H1 (cell line): ENCODE data around the gene TRAK1. TPM values are rescaled to one million over a fixed set of nuclear protein-coding genes. Genes with fewer than 3 reads are reported as not detected.

ENCODE experiments used
- CTCF ChIA-PET: fragments of 300-600 bp; sonication (Branson Sonifier 250); formaldehyde crosslinking; loops from one replicate; lab custom pipeline; 2021; ENCODE audit not compliant: partially characterized antibody; lab: Charles Lee
- POLR2A ChIA-PET: fragments of 300-600 bp; sonication (Branson Sonifier 250); formaldehyde crosslinking; loops from one replicate; lab custom pipeline; 2021; ENCODE audit warnings: inconsistent platforms; ENCODE audit not compliant: partially characterized antibody; lab: Charles Lee
- DNase-seq, 2 experiments: peaks; one replicate each; pipeline versions ENCODE4 v3.0.0 to v3.0.0-alpha.2; 2010 to 2022; ENCODE audit warnings: low spot score in 2 of 2, low read depth in 1 of 2, mixed read lengths in 1 of 2
- FAIRE-seq: peaks from 2 replicates; lab custom pipeline; 2011; peaks lifted over from hg19 to GRCh38; lab: Jason Lieb, UNC
- H2AFZ ChIP-seq: 2 replicates; pipeline ENCODE4 v1.8.1; 2012; ENCODE audit warnings: low read length, inconsistent platforms
- H2AK5ac ChIP-seq: 2 replicates; pipeline ENCODE4 v1.6.1; 2013; ENCODE audit warnings: low read depth, low read length
- H2BK120ac ChIP-seq: replicated peaks from 2 replicates; pipeline ENCODE3; 2013; ENCODE audit warnings: low read depth, low read length, inconsistent platforms
- H2BK12ac ChIP-seq: 2 replicates; pipeline ENCODE4 v1.6.1; 2013; ENCODE audit warnings: low read depth, low read length
- H2BK15ac ChIP-seq: 2 replicates; pipeline ENCODE4 v1.6.1; 2013; ENCODE audit warnings: low read length
- H2BK20ac ChIP-seq: 2 replicates; pipeline ENCODE4 v1.6.1; 2013; ENCODE audit warnings: low read length
- H2BK5ac ChIP-seq: 2 replicates; pipeline ENCODE4 v1.6.1; 2013; ENCODE audit warnings: low read depth, low read length
- H3K14ac ChIP-seq: 2 replicates; pipeline ENCODE4 v1.6.1; 2013; ENCODE audit warnings: inconsistent platforms; ENCODE audit not compliant: insufficient read length
- H3K18ac ChIP-seq: 2 replicates; pipeline ENCODE4 v1.6.1; 2013; ENCODE audit warnings: low read length; ENCODE audit errors: extremely low read depth
- H3K23ac ChIP-seq: 2 replicates; pipeline ENCODE4 v1.6.1; 2013; ENCODE audit warnings: inconsistent platforms; ENCODE audit not compliant: insufficient read length
- H3K23me2 ChIP-seq: 2 replicates; pipeline ENCODE4 v1.6.1; 2013; ENCODE audit warnings: low read depth, low read length
- H3K27ac ChIP-seq: 2 replicates; pipeline ENCODE4 v1.6.1; 2011; ENCODE audit warnings: low read depth, low read length, inconsistent platforms
- H3K27me3 ChIP-seq, 4 experiments: replicated peaks in 1 of 4; 1 replicate in 1 of 4; 2 replicates in 3 of 4; pipeline versions ENCODE4 v1.6.1 to v1.8.1; 2011 to 2013; ENCODE audit warnings: low read length in 3 of 4, mild to moderate bottlenecking in 3 of 4, inconsistent platforms in 2 of 4, mixed read lengths in 2 of 4, moderate library complexity in 1 of 4; ENCODE audit not compliant: control insufficient read depth in 3 of 4, insufficient read depth in 3 of 4; ENCODE audit errors: extremely low read depth in 1 of 4
- H3K36me3 ChIP-seq, 4 experiments: 2 replicates each; pipeline versions ENCODE4 v1.6.1 to v1.8.1; 2011 to 2013; ENCODE audit warnings: mild to moderate bottlenecking in 4 of 4, low read length in 3 of 4, moderate library complexity in 2 of 4, control low read depth in 1 of 4, inconsistent platforms in 1 of 4; ENCODE audit not compliant: insufficient read depth in 4 of 4, control insufficient read depth in 2 of 4
- H3K4ac ChIP-seq: replicated peaks from 2 replicates; pipeline ENCODE3; 2013; ENCODE audit warnings: low read length, low read depth, mixed read lengths, inconsistent platforms; ENCODE audit not compliant: insufficient read length
- H3K4me1 ChIP-seq, 4 experiments: replicated peaks in 1 of 4; 1 replicate in 1 of 4; 2 replicates in 3 of 4; pipeline versions ENCODE4 v1.6.1 to v1.8.1; 2011 to 2013; ENCODE audit warnings: low read length in 3 of 4, inconsistent platforms in 2 of 4, mixed read lengths in 1 of 4; ENCODE audit not compliant: insufficient read depth in 4 of 4, control insufficient read depth in 3 of 4
- H3K4me2 ChIP-seq, 2 experiments: 2 replicates each; pipeline versions ENCODE4 v1.6.1 to v1.8.1; 2011 to 2013; ENCODE audit warnings: low read depth in 2 of 2, low read length in 2 of 2, control low read depth in 1 of 2, inconsistent platforms in 1 of 2, mild to moderate bottlenecking in 1 of 2; ENCODE audit not compliant: insufficient read depth in 1 of 2
- H3K4me3 ChIP-seq, 4 experiments: fragments of 200-600, 300-600 bp in 1 of 4; sonication (generic), shearing (Covaris generic), sonication (Bioruptor Twin) in 1 of 4; 2 replicates each; pipeline versions ENCODE4 v1.5.1 to v1.8.1; 2011 to 2016; ENCODE audit warnings: low read length in 4 of 4, low read depth in 3 of 4, control low read depth in 2 of 4, inconsistent platforms in 2 of 4, mild to moderate bottlenecking in 2 of 4, mixed read lengths in 1 of 4, moderate library complexity in 1 of 4; ENCODE audit not compliant: insufficient read depth in 2 of 4; ENCODE audit errors: extremely low read depth in 1 of 4
- H3K56ac ChIP-seq: replicated peaks from 2 replicates; pipeline ENCODE3; 2013; ENCODE audit warnings: low read depth, mild to moderate bottlenecking, mixed read lengths, low read length, inconsistent platforms; ENCODE audit not compliant: insufficient read length
- H3K79me1 ChIP-seq: 2 replicates; pipeline ENCODE4 v1.6.1; 2013; ENCODE audit warnings: low read depth, low read length, control low read depth
- H3K79me2 ChIP-seq, 2 experiments: 2 replicates each; pipeline versions ENCODE4 v1.6.1 to v1.8.1; 2012 to 2013; ENCODE audit warnings: low read length in 2 of 2, mild to moderate bottlenecking in 2 of 2, inconsistent platforms in 1 of 2; ENCODE audit not compliant: insufficient read depth in 2 of 2, control insufficient read depth in 1 of 2
- H3K9ac ChIP-seq, 4 experiments: replicated peaks in 1 of 4; 1 replicate in 1 of 4; 2 replicates in 3 of 4; pipeline versions ENCODE4 v1.6.1 to v1.8.1; 2011 to 2013; ENCODE audit warnings: low read depth in 3 of 4, low read length in 3 of 4, control low read depth in 2 of 4, mild to moderate bottlenecking in 2 of 4, moderate library complexity in 2 of 4, inconsistent platforms in 1 of 4; ENCODE audit errors: extremely low read depth in 1 of 4
- H3K9me3 ChIP-seq, 2 experiments: 2 replicates each; pipeline versions ENCODE4 v1.6.1 to v1.8.1; 2012 to 2013; ENCODE audit warnings: mild to moderate bottlenecking in 2 of 2, moderate library complexity in 2 of 2, control low read depth in 1 of 2, inconsistent platforms in 1 of 2, low read depth in 1 of 2, low read length in 1 of 2, mixed read lengths in 1 of 2; ENCODE audit not compliant: insufficient read depth in 2 of 2
- H4K20me1 ChIP-seq, 2 experiments: replicated peaks in 1 of 2; 2 replicates each; pipeline versions ENCODE3 to v1.8.1; 2011 to 2013; ENCODE audit warnings: inconsistent platforms in 2 of 2, low read length in 2 of 2, mild to moderate bottlenecking in 1 of 2; ENCODE audit not compliant: insufficient read depth in 2 of 2, control insufficient read depth in 1 of 2
- H4K5ac ChIP-seq: 2 replicates; pipeline ENCODE4 v1.6.1; 2013; ENCODE audit warnings: low read length, low read depth, mixed read lengths, inconsistent platforms; ENCODE audit not compliant: insufficient read length
- H4K8ac ChIP-seq: 2 replicates; pipeline ENCODE4 v1.8.0; 2013; ENCODE audit warnings: mild to moderate bottlenecking, moderate library complexity, low read length, inconsistent platforms; ENCODE audit not compliant: insufficient read depth; ENCODE audit errors: extremely low read depth
- H4K91ac ChIP-seq: replicated peaks from 2 replicates; pipeline ENCODE3; 2013; ENCODE audit warnings: low read length, mixed read lengths, inconsistent platforms; ENCODE audit not compliant: insufficient read length
- CTBP2 ChIP-seq: IDR thresholded peaks from 2 replicates; pipeline ENCODE4 v1.7.0; 2011; ENCODE audit warnings: borderline replicate concordance, mild to moderate bottlenecking, moderate library complexity, mixed read lengths, low read length; ENCODE audit not compliant: insufficient read depth, insufficient read length
- FOSL1 ChIP-seq: IDR thresholded peaks from 2 replicates; pipeline ENCODE4 v1.6.1; 2011; ENCODE audit warnings: mild to moderate bottlenecking, low read depth, low read length, moderate library complexity; ENCODE audit not compliant: insufficient read depth
- KDM1A ChIP-seq: fragments of 200-600, 300-600 bp; sonication (generic); IDR thresholded peaks from 2 replicates; pipeline ENCODE4 v1.7.1; 2016; ENCODE audit warnings: mild to moderate bottlenecking, low read length, borderline replicate concordance
- POLR2AphosphoS5 ChIP-seq: IDR thresholded peaks from 2 replicates; pipeline ENCODE4 v1.6.1; 2011; ENCODE audit warnings: low read depth, low read length
- RNF2 ChIP-seq: fragments of 200-900, 300-1000 bp; sonication (generic); IDR thresholded peaks from 2 replicates; pipeline ENCODE4 v1.7.1; 2016; ENCODE audit warnings: borderline replicate concordance, low read depth, mild to moderate bottlenecking, antibody characterized with exemption, low read length; ENCODE audit not compliant: poor library complexity, severe bottlenecking; ENCODE audit errors: missing control alignments
- RXRA ChIP-seq: IDR thresholded peaks from 2 replicates; pipeline ENCODE4 v1.6.1; 2011; ENCODE audit warnings: low read depth, mild to moderate bottlenecking, low read length, moderate library complexity; ENCODE audit not compliant: insufficient read depth
- SIN3A ChIP-seq, 2 experiments: IDR thresholded peaks in 1 of 2; conservative IDR thresholded peaks in 1 of 2; 2 replicates each; pipeline ENCODE4 v1.6.1; 2011 to 2012; ENCODE audit warnings: low read length in 2 of 2, improper control_type of control experiment in 1 of 2, low read depth in 1 of 2, mild to moderate bottlenecking in 1 of 2
- ZNF274 ChIP-seq: IDR thresholded peaks from 2 replicates; pipeline ENCODE4 v1.7.0; 2012; ENCODE audit warnings: low read length, borderline replicate concordance; ENCODE audit errors: extremely low read depth
- WGBS, 2 experiments: shearing (Covaris generic) in 1 of 2; methylation state at CpG; one replicate each; pipeline versions ENCODE4 v1.1.6 to v1.1.7; 2013 to 2015; ENCODE audit warnings: low lambda C conversion rate in 2 of 2, mixed read lengths in 2 of 2, inconsistent platforms in 1 of 2, low coverage in 1 of 2, missing lambda C conversion rate in 1 of 2; ENCODE audit not compliant: insufficient replicate concordance in 2 of 2, insufficient coverage in 1 of 2, insufficient read length in 1 of 2; ENCODE audit errors: extremely low coverage in 1 of 2, missing lambda C conversion rate in 1 of 2; 5-methylcytosine and 5-hydroxymethylcytosine counted together
- polyA plus RNA-seq, 7 experiments: library from polyadenylated mRNA; depleted of rRNA in 3 of 7; stranded (reverse) in 5 of 7; unstranded in 2 of 7; fragments of >200 nt in 5 of 7; fragments of 200-250 nt in 2 of 7; gene quantifications; 1 replicate in 5 of 7; 2 replicates in 1 of 7; 4 replicates in 1 of 7; pipeline versions ENCODE4 v1.2.1 to v1.2.3, GENCODE V29; 2011 to 2013; ENCODE audit warnings: missing spikeins in 2 of 7, mixed read lengths in 2 of 7
- total RNA-seq: library from RNA; stranded (reverse); fragmentation: NEBNext Ultra II Directional; extraction: Animal tissue kit (Norgen Biotek cat#: 25700); gene quantifications from 2 replicates; pipeline ENCODE4 v1.2.1, GENCODE V29; 2021

TRAK1 gene
- total and polyA plus RNA-seq, 2 of the 8 experiments (the other 6 are each of a cell fraction or from before 2014, with no cell fraction given): 21.3 to 32.7 TPM

- Histone ChIP-seq H3K4me3 (no peak overlapping the region), H3K36me3 (peaks cover 0 to 17% (median 8%) of the 10 kb centered on the region in 4 experiments; a peak in 4 of 8 replicates), H2BK5ac (no peak overlapping the region), H2BK15ac (no peak overlapping the region), H3K23ac (no peak overlapping the region), H3K9ac (no peak overlapping the region), H2BK120ac (no peak overlapping the region), H3K79me1 (no peaks in the 10 kb centered on the region), H2AK5ac (no peak overlapping the region), H3K4me2 (no peak overlapping the region), H3K9me3 (no peaks in the 10 kb centered on the region), H3K27ac (no peak overlapping the region), H2AFZ (no peak overlapping the region), H3K4me1 (peaks cover 0 to 11% (median 2%) of the 10 kb centered on the region in 4 experiments; a peak in 2 of 7 replicates), H2BK12ac (no peak overlapping the region), H3K18ac (no peak overlapping the region), H2BK20ac (no peak overlapping the region), H4K20me1 (peaks cover 0 to 2% of the 10 kb centered on the region in 2 experiments), H3K14ac (no peak overlapping the region), H4K8ac (no peak overlapping the region; the same call in 1 of the 2 replicates), H3K27me3 (no peaks in the 10 kb centered on the region), H3K4ac (no peak overlapping the region), H3K23me2 (no peaks in the 10 kb centered on the region), H4K5ac (no peak overlapping the region), H3K79me2 (no peaks in the 10 kb centered on the region), H3K56ac (no peak overlapping the region), H4K91ac (no peak overlapping the region)
- FAIRE-seq (no peak), DNase-seq (no peak)
- CTCF ChIA-PET: interaction anchor here (1.1 to 1.6 kb wide), 3 partner anchors 18 to 90 kb away, joined by 3 to 10 read pairs (median 4); no protein-coding TSS in a partner anchor
- POLR2A ChIA-PET: no interaction called here
- no peak for TF ChIP-seq ZNF274
- TF ChIP-seq POLR2AphosphoS5: no peak
- no peak for TF ChIP-seq RNF2
- TF ChIP-seq SIN3A (conservative IDR thresholded peaks at IDR 0.05 in 1 of 2, IDR thresholded peaks at IDR 0.05 in 1 of 2; ENCODE audit: low read depth in 1 of 2, low read length in 2 of 2): no peak
- TF ChIP-seq RXRA: no peak
- TF ChIP-seq FOSL1: no peak
- no peak for TF ChIP-seq CTBP2
- no peak for TF ChIP-seq KDM1A
- whole genome bisulfite sequencing, 2 experiments: 89% methylated on average over 12 of the region's 12 CpGs; no CpG with 5 or more reads in 1 of the 2 experiments
Measured at GRCh38 chr3:42209917-42210316, 118.8 kb downstream of the TRAK1 start.
